Neural cell (in vitro differentiated cells): ENCODE data around the gene GRAMD1B. TPM values are rescaled to one million over a fixed set of nuclear protein-coding genes. Genes with fewer than 3 reads are reported as not detected.

Experiments used
- H2AFZ ChIP-seq: fragments of 200-600, 300-800 bp; sonication (generic), shearing (Covaris generic); 2 replicates; pipeline ENCODE4 v1.6.0; 2014; ENCODE audit warnings: low read depth, mild to moderate bottlenecking, antibody characterized with exemption, low read length, moderate library complexity
- H3F3A ChIP-seq: fragments of 200-600 bp; shearing (Covaris generic); 2 replicates; pipeline ENCODE4 v1.6.1; 2016; ENCODE audit warnings: mild to moderate bottlenecking, moderate library complexity, mixed read lengths, antibody characterized with exemption, low read length; ENCODE audit not compliant: insufficient read depth, poor library complexity, severe bottlenecking
- H3K27ac ChIP-seq: fragments of 200-600, 300-800 bp; sonication (generic), shearing (Covaris generic); 2 replicates; pipeline ENCODE4 v1.5.1; 2014; ENCODE audit warnings: mild to moderate bottlenecking, low read length, moderate library complexity
- H3K27me3 ChIP-seq: fragments of 300-800, 200-600 bp; sonication (generic), shearing (Covaris generic); 2 replicates; pipeline ENCODE4 v1.6.0; 2014; ENCODE audit warnings: mild to moderate bottlenecking, low read depth, low read length, moderate library complexity; ENCODE audit not compliant: insufficient read depth
- H3K36me3 ChIP-seq: fragments of 300-800, 200-600 bp; sonication (generic), shearing (Covaris generic); 2 replicates; pipeline ENCODE4 v1.5.1; 2014; ENCODE audit warnings: mild to moderate bottlenecking, antibody characterized with exemption, low read length, moderate library complexity; ENCODE audit not compliant: insufficient read depth
- H3K4me2 ChIP-seq: fragments of 300-800, 200-600 bp; sonication (generic), shearing (Covaris generic); 2 replicates; pipeline ENCODE4 v1.6.0; 2014; ENCODE audit warnings: mild to moderate bottlenecking, low read length
- H3K4me3 ChIP-seq: fragments of 300-800, 200-600 bp; sonication (generic), shearing (Covaris generic); 2 replicates; pipeline ENCODE4 v1.5.1; 2014; ENCODE audit warnings: mild to moderate bottlenecking, low read length, moderate library complexity
- H3K79me2 ChIP-seq: fragments of 200-600 bp; shearing (Covaris generic); replicated peaks from 2 replicates; pipeline ENCODE4 v1.6.0; 2014; ENCODE audit warnings: mild to moderate bottlenecking, low read length, moderate library complexity; ENCODE audit not compliant: insufficient read depth
- H3K9ac ChIP-seq: fragments of 300-800, 200-600 bp; sonication (generic), shearing (Covaris generic); 2 replicates; pipeline ENCODE4 v1.6.1; 2016; ENCODE audit warnings: mild to moderate bottlenecking, low read length, mixed read lengths
- H3K9me2 ChIP-seq: fragments of 200-600 bp; shearing (Covaris generic); 2 replicates; pipeline ENCODE4 v1.6.1; 2016; ENCODE audit warnings: mild to moderate bottlenecking, low read length, mixed read lengths; ENCODE audit not compliant: insufficient read depth
- H3K9me3 ChIP-seq: fragments of 200-600, 300-800 bp; sonication (generic), shearing (Covaris generic); 2 replicates; pipeline ENCODE4 v1.6.1; 2016; ENCODE audit warnings: mild to moderate bottlenecking, mixed run types, low read length, moderate library complexity, mixed read lengths
- H4K20me1 ChIP-seq: fragments of 200-600 bp; shearing (Covaris generic); 2 replicates; pipeline ENCODE4 v1.6.1; 2016; ENCODE audit warnings: mild to moderate bottlenecking, mixed run types; ENCODE audit not compliant: insufficient read depth
- CTCF ChIP-seq: fragments of 450-650 bp; IDR thresholded peaks from 2 replicates; pipeline ENCODE4 v1.5.1; 2014; ENCODE audit warnings: antibody characterized with exemption, mild to moderate bottlenecking, moderate library complexity; ENCODE audit not compliant: poor library complexity, severe bottlenecking
- EP300 ChIP-seq: fragments of 450-650 bp; conservative IDR thresholded peaks from 2 replicates; pipeline ENCODE4 v1.6.1; 2014; ENCODE audit warnings: antibody characterized with exemption, mild to moderate bottlenecking, moderate library complexity; ENCODE audit not compliant: poor library complexity, severe bottlenecking
- EZH2 ChIP-seq: fragments of 200-600, 300-800 bp; shearing (Covaris generic), sonication (generic); IDR thresholded peaks from 2 replicates; pipeline ENCODE4 v1.6.1; 2014; ENCODE audit warnings: antibody characterized with exemption, low read length, borderline replicate concordance, mild to moderate bottlenecking; ENCODE audit not compliant: insufficient read depth, poor library complexity, severe bottlenecking
- MXI1 ChIP-seq: fragments of 450-650 bp; conservative IDR thresholded peaks from 2 replicates; pipeline ENCODE4 v1.6.1; 2014; ENCODE audit warnings: antibody characterized with exemption, mild to moderate bottlenecking; ENCODE audit not compliant: poor library complexity, severe bottlenecking
- POLR2AphosphoS5 ChIP-seq: IDR thresholded peaks from 2 replicates; pipeline ENCODE4 v1.6.1; 2012
- RAD21 ChIP-seq: fragments of 450-650 bp; conservative IDR thresholded peaks from 2 replicates; pipeline ENCODE4 v1.6.1; 2014; ENCODE audit warnings: antibody characterized with exemption, mild to moderate bottlenecking, moderate library complexity
- REST ChIP-seq: IDR thresholded peaks from 2 replicates; pipeline ENCODE4 v1.6.1; 2012; ENCODE audit warnings: borderline replicate concordance
- SMC3 ChIP-seq: fragments of 450-650 bp; conservative IDR thresholded peaks from 2 replicates; pipeline ENCODE4 v1.6.1; 2014; ENCODE audit warnings: antibody characterized with exemption, mild to moderate bottlenecking, moderate library complexity; ENCODE audit not compliant: poor library complexity
- TAF1 ChIP-seq: IDR thresholded peaks from 2 replicates; pipeline ENCODE4 v1.6.1; 2012; ENCODE audit warnings: low read depth
- polyA plus RNA-seq: library from polyadenylated mRNA; depleted of rRNA; stranded (reverse); fragments of >200 nt; gene quantifications from 2 replicates; pipeline ENCODE4 v1.2.3, GENCODE V29; 2014

Gene GRAMD1B
- polyA plus RNA-seq, 1 donor from 2014 or later, result 1.5 TPM

- H4K20me1 ChIP-seq, result no peaks in the 10 kb centered on the region
- H3K4me3 ChIP-seq, result no peak overlapping the region
- H3K9me2 ChIP-seq, result no peaks in the 10 kb centered on the region
- H3K4me2 ChIP-seq, result no peak overlapping the region
- H3K9ac ChIP-seq, result no peak overlapping the region
- no peaks in the 10 kb centered on the region for H3K36me3 ChIP-seq
- no peaks in the 10 kb centered on the region for H3K27me3 ChIP-seq
- H3F3A ChIP-seq, result no peaks in the 10 kb centered on the region
- no peak overlapping the region for H2AFZ ChIP-seq
- no peak overlapping the region for H3K27ac ChIP-seq
- no peak for TF ChIP-seq SMC3
- TF ChIP-seq EZH2, result no peak
- no peak for TF ChIP-seq REST
- no peak for TF ChIP-seq CTCF
- no peak for TF ChIP-seq POLR2AphosphoS5
- no peak for TF ChIP-seq RAD21
- TF ChIP-seq EP300, result no peak
- no peak for TF ChIP-seq MXI1
- no peaks in the 10 kb centered on the region for H3K9me3 ChIP-seq
- no peaks in the 10 kb centered on the region for H3K79me2 ChIP-seq
Observed at GRCh38 chr11:123483466-123483865, 53.4 kb downstream of the GRAMD1B start.

- Histone ChIP-seq H3K27ac (no peak overlapping the region), H3K9ac (no peak overlapping the region), H3K9me2 (no peaks in the 10 kb centered on the region)
Observed at GRCh38 chr11:123484448-123484847, 54.4 kb downstream of the GRAMD1B start.

More at GRCh38 chr11:123484448-123484847, 54.4 kb downstream of the GRAMD1B start:
- Histone ChIP-seq H3F3A (no peaks in the 10 kb centered on the region), H3K9me3 (no peaks in the 10 kb centered on the region), H4K20me1 (no peaks in the 10 kb centered on the region), H3K27me3 (no peaks in the 10 kb centered on the region), H3K4me2 (no peak overlapping the region), H3K4me3 (no peak overlapping the region), H2AFZ (no peak overlapping the region), H3K36me3 (no peaks in the 10 kb centered on the region), H3K79me2 (no peaks in the 10 kb centered on the region)
- TF ChIP-seq RAD21 (no peak), EZH2 (no peak), REST (no peak), MXI1 (no peak), CTCF (no peak), POLR2AphosphoS5 (no peak), SMC3 (no peak), TAF1 (no peak), EP300 (no peak)
